Kidney tubule cell (primary cell): ENCODE data around the gene IFIT1.
"Not testable (repeated sequence)": the region's sequence is repeated elsewhere in the genome, so short reads cannot be mapped to it uniquely, and the experiment has no call there.

Experiments used
- DNase-seq: peaks from one replicate; pipeline ENCODE4 v3.0.0-alpha.2; 2018; ENCODE audit warnings: low spot score

Gene IFIT1

DNA sequence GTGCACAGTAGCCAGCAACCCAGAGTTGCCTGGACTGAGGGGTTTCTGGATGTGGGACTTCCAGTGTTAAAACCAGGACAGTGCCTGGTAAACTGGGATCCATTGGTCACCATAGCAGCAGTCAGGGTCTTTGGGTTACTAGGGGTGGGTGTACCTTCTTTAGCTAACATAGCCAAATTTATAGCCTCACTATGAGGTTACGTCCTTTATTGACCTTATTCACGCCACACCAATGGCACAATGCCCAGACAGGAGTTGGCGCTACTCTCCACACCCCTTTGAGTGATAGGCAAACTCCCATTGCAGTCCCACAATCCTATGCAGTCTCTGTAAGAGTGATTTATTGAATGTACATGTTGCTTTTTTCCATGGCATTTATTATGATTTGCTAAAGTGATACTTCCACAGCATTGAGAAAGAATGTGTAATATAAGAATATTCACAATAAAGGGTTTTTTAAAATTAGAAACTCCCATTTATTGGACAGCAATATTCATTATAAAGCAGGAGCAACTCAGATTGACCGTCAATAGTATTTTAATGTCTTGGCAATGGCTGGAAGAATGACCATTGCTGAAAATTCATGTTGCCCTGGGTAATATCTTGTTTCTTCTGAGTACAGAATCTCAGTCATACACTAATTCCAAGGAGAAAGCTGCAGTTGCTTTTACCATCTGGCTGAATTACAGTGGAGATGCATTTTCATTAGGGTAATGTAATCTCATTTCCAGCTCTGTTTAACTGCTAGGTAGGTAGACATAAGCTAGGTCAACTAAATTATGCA, 48.0 kb downstream of the IFIT1 start:
- DNase-seq: no peak

DNA sequence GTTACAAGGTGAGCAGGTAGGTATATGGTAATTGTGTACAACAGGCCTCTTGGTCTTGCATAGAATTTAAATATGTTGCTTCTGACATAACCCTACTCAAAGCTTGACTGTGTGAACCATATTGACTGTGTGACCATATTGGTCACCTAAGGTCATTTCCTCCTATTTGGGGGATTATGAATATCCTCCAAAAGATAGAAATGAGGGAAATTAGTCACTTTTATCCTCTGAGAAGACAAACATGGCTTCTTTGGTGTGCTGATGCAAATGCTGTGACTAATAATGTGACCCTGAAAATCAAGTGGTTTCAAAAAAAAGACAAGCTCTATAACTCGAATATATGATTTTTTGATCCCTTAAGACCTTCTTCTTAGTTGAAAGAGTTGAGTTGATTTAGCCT, 49.9 kb downstream of the IFIT1 start:
- no peak for DNase-seq

DNA sequence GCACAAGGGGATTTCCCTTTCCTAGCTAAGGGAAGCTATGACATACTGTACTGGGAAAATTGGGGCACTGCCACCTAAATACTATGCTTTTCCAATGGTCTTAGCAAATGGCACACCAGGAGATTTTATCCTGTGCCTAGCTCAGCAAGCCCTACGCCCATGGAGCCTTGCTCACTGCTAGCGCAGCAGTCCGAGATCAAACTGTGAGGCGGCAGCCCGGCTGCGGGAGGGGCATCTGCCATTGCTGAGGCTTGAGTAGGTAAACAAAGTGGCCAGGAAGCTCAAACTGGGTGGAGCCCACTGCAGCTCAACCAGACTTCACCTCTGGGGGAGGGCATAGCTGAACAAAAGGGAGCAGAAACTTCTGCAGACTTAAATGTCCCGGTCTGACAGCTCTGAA, 52.4 kb downstream of the IFIT1 start:
- not testable (repeated sequence) for DNase-seq

DNA sequence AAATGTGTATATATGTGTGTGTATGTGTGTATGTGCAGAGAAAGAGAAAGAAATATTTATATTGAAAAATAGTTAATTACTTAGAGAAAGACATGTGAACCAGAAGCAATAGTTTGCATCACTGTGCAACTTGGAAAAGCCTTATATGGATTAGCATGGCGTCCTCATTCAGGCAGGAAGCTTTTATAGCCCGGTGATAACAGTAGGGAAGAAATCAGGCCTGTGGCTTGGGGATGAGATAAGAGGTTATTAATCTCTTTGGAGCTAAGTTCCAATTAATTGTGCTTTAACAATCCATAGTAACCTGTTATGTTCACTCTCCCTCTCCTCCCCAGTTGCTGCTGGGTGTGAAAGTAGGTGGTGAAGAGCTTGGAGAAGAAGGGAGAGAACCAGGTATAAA, 58.5 kb downstream of the IFIT1 start:
- no peak for DNase-seq

DNA sequence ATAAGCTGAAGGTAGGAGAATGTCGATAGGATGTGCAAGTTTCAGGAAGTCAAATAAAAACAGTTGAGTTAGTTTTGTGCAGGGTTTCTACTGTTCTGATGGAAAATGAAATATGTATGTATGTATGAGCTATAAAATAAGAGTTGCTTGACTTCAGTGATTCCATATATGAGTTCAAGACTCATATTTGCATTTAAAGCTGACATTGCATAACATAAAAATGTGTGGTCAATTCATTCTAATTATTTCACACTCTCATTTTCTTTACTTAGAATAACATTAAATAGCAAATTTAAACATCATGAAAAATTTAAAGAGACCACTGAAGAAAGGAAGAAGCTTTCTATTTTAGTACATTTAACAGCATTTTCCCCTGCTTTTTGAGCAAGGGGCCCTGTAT, 59.8 kb downstream of the IFIT1 start:
- DNase-seq: no peak

DNA sequence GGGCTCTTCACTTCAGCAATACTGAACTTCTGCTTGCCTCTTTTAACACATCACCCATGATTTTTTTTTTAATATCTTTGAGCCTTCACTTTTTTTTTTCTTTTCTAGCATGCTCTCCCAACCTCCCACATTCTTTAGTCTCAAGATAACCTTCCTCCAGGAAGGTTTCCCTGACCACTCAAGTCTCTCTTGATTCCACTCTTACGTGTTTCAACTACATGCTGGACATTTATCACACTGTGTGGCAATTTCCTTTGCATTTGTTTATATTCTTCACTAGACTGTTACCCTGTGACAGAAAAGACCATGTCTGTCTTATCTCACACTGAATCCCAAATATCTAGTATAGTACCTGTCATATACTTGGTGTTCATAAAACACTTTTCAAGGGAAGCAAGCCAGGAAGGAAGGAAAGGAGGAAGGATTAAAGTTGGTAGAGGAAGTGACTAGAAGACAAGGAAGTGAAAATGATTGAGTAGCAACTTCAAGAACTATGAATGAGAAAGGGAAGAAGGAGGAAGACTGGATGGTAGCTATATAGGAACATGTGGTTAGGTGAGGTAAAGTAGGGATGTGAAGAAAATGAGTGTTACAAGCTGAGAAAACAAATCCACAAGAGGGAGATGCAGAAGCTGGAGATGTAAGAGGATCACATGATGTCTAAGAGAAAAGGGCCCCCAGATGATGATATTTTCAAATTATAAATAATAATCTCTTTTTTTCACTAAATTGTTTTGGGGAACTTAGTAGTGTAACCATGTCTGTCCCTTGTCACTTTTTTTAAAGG, 62.3 kb downstream of the IFIT1 start:
- no peak for DNase-seq
